GM23338 (cell line): ENCODE data around the gene VOPP1. TPM values are rescaled to one million over a fixed set of nuclear protein-coding genes. Genes with fewer than 3 reads are reported as not detected.
"Not testable (repeated sequence)": the region's sequence is repeated elsewhere in the genome, so short reads cannot be mapped to it uniquely, and the experiment has no call there.

Experiments
- ATAC-seq: fragments of 200-7000 bp; cut with Tn5 transposase; 3 replicates; pipeline ENCODE4 v1.9.1; 2020
- DNase-seq: peaks from one replicate; pipeline ENCODE4 v3.0.0-alpha.2; 2015; ENCODE audit warnings: low spot score
- H2AFZ ChIP-seq: fragments of 200-600 bp; sonication (generic); 2 replicates; pipeline ENCODE4 v1.8.0; 2016; ENCODE audit warnings: antibody characterized with exemption, mild to moderate bottlenecking, moderate library complexity
- H3F3A ChIP-seq: fragments of 200-600 bp; sonication (generic); replicated peaks from 2 replicates; pipeline ENCODE4 v1.8.0; 2017; ENCODE audit warnings: antibody characterized with exemption, mixed run types, low read depth
- H3K27ac ChIP-seq: fragments of 200-600 bp; sonication (generic); 2 replicates; pipeline ENCODE4 v1.6.1; 2016; ENCODE audit warnings: low read depth
- H3K27me3 ChIP-seq: fragments of 200-600 bp; sonication (generic); 2 replicates; pipeline ENCODE4 v1.8.0; 2016; ENCODE audit warnings: mild to moderate bottlenecking, mixed run types, moderate library complexity; ENCODE audit not compliant: insufficient read depth
- H3K36me3 ChIP-seq: fragments of 200-600 bp; sonication (generic); 2 replicates; pipeline ENCODE4 v1.8.0; 2016; ENCODE audit warnings: mild to moderate bottlenecking; ENCODE audit not compliant: insufficient read depth
- H3K4me1 ChIP-seq: fragments of 200-600 bp; sonication (generic); 2 replicates; pipeline ENCODE4 v1.8.0; 2016; ENCODE audit warnings: mild to moderate bottlenecking, moderate library complexity; ENCODE audit not compliant: insufficient read depth
- H3K4me2 ChIP-seq: fragments of 200-600 bp; sonication (generic); 2 replicates; pipeline ENCODE4 v1.7.1; 2017; ENCODE audit warnings: mixed run types
- H3K4me3 ChIP-seq: fragments of 200-600 bp; sonication (generic); 2 replicates; pipeline ENCODE4 v1.6.1; 2016; ENCODE audit warnings: mixed run types
- H3K79me2 ChIP-seq: fragments of 200-600 bp; sonication (generic); replicated peaks from 2 replicates; pipeline ENCODE4 v1.8.0; 2017; ENCODE audit warnings: mild to moderate bottlenecking; ENCODE audit not compliant: insufficient read depth
- H3K9me2 ChIP-seq: fragments of 200-600 bp; sonication (generic); 2 replicates; pipeline ENCODE4 v1.8.0; 2017; ENCODE audit not compliant: insufficient read depth
- H4K20me1 ChIP-seq: fragments of 200-600 bp; sonication (generic); replicated peaks from 2 replicates; pipeline ENCODE4 v1.8.0; 2017; ENCODE audit warnings: mild to moderate bottlenecking; ENCODE audit not compliant: insufficient read depth
- H3K27ac Mint-ChIP-seq: 2 replicates; pipeline ENCODE4 v1.8.0; 2020; ENCODE audit warnings: inconsistent platforms, mild to moderate bottlenecking, moderate library complexity, mixed read lengths
- H3K27me3 Mint-ChIP-seq: 3 replicates; pipeline ENCODE4 v1.8.0; 2022; ENCODE audit warnings: low read depth, mild to moderate bottlenecking, moderate library complexity, mixed read lengths, inconsistent platforms; ENCODE audit not compliant: insufficient read depth, poor library complexity
- H3K36me3 Mint-ChIP-seq: 3 replicates; pipeline ENCODE4 v1.8.0; 2021; ENCODE audit warnings: low read depth, mild to moderate bottlenecking, inconsistent platforms, moderate library complexity, mixed read lengths
- H3K4me1 Mint-ChIP-seq: 3 replicates; pipeline ENCODE4 v1.8.0; 2020; ENCODE audit warnings: mild to moderate bottlenecking, inconsistent platforms, mixed read lengths
- H3K4me3 Mint-ChIP-seq: 3 replicates; pipeline ENCODE4 v1.8.0; 2021; ENCODE audit warnings: moderate library complexity, mild to moderate bottlenecking, inconsistent platforms, mixed read lengths
- H3K9me3 Mint-ChIP-seq: 3 replicates; pipeline ENCODE4 v1.8.0; 2020; ENCODE audit warnings: moderate library complexity, mild to moderate bottlenecking, inconsistent platforms, mixed read lengths
- ETS1 ChIP-seq: IDR thresholded peaks from 2 replicates; pipeline ENCODE4 v1.6.1; 2016; ENCODE audit warnings: antibody characterized with exemption
- EZH2 ChIP-seq: fragments of 200-600 bp; sonication (generic); IDR thresholded peaks from one replicate; pipeline ENCODE4 v1.8.0; 2017; ENCODE audit warnings: antibody characterized with exemption, mild to moderate bottlenecking, low read depth; ENCODE audit not compliant: unreplicated experiment
- NANOG ChIP-seq: IDR thresholded peaks from 2 replicates; pipeline ENCODE4 v1.6.1; 2016; ENCODE audit warnings: antibody characterized with exemption, borderline replicate concordance
- POLR2AphosphoS5 ChIP-seq: IDR thresholded peaks from 2 replicates; pipeline ENCODE4 v1.6.1; 2016; ENCODE audit warnings: antibody characterized with exemption, low read depth
- REST ChIP-seq: IDR thresholded peaks from one replicate; pipeline ENCODE4 v1.6.1; 2018; ENCODE audit warnings: antibody characterized with exemption; ENCODE audit not compliant: unreplicated experiment
- ZNF114 ChIP-seq: fragments of 250-450 bp; sonication (Bioruptor Pico); IDR thresholded peaks from 2 replicates; pipeline ENCODE4 v1.5.0; 2020; ENCODE audit warnings: mild to moderate bottlenecking, moderate library complexity
- polyA plus RNA-seq: library from polyadenylated mRNA; unstranded; fragments of >200 nt; fragmentation: Nextera tagmentation; extraction: Ambion mirVana; gene quantifications from 2 replicates; pipeline ENCODE4 v1.2.1, GENCODE V29; 2016
- total RNA-seq: library from RNA; depleted of rRNA; stranded (reverse); fragments of >200 nt; shearing (Covaris generic); gene quantifications from 2 replicates; pipeline ENCODE4 v1.2.3, GENCODE V29; 2014

The VOPP1 gene
- total and polyA plus RNA-seq, 2 experiments from 2014 or later: 28.2 to 73.7 TPM

GRCh38 chr7:55587687-55588378, 15.5 kb upstream of the VOPP1 start (continued):
- TF ChIP-seq POLR2AphosphoS5 (no peak), ETS1 (no peak), REST (no peak), EZH2 (no peak)

DNA sequence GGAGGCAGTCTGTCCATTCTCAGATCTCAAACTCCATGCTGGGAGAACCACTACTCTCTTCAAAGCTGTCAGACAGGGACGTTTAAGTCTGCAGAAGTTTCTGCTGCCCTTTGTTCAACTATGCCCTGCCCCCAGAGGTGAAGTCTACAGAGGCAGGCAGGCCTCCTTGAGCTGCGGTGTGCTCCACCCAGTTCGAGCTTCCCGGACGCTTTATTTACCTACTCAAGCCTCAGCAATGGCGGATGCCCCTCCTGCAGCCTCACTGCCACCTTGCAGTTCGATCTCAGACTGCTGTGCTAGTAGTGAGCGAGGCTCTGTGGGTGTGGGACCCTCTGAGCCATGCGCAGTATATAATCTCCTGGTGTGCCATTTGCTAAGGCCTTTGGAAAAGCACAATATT, 10.4 kb upstream of the VOPP1 start:
- DNase-seq, H3K27me3 ChIP-seq, ATAC-seq, H3K4me3 Mint-ChIP-seq, H3K36me3 Mint-ChIP-seq, H3K4me1 Mint-ChIP-seq, H3K27me3 Mint-ChIP-seq, H3K4me3 ChIP-seq, H3K27ac ChIP-seq, H2AFZ ChIP-seq, H3K4me1 ChIP-seq, H4K20me1 ChIP-seq, H3K36me3 ChIP-seq, H3K79me2 ChIP-seq, H3K9me2 ChIP-seq, H3K4me2 ChIP-seq, H3K27ac Mint-ChIP-seq, H3F3A ChIP-seq: not testable (repeated sequence)
- H3K9me3 Mint-ChIP-seq: peaks cover 16% of the 10 kb centered on the region

- TF ChIP-seq ZNF114 (no peak), NANOG (no peak)
- Mint-ChIP-seq H3K9me3 (no peaks in the 10 kb centered on the region), H3K4me1 (peaks cover 17% of the 10 kb centered on the region), H3K36me3 (peaks cover 3% of the 10 kb centered on the region; the same call in 1 of the 3 replicates), H3K27ac (no peak overlapping the region), H3K4me3 (no peak overlapping the region), H3K27me3 (peaks cover 14% of the 10 kb centered on the region)
- no peak overlapping the region for H3K4me2 ChIP-seq
- H3K27me3 ChIP-seq: peaks cover 21% of the 10 kb centered on the region
- no peak overlapping the region for H2AFZ ChIP-seq
- 0 out of 2 replicates have a peak, but pooled peaks cover 2% of the 10 kb centered on the region for H3K9me2 ChIP-seq
- no peak for ATAC-seq
- no peaks in the 10 kb centered on the region; the same call in 1 of the 2 replicates for H4K20me1 ChIP-seq
- no peak overlapping the region for H3K27ac ChIP-seq
- peaks cover 2% of the 10 kb centered on the region; the same call in 1 of the 2 replicates for H3K79me2 ChIP-seq
- H3K4me3 ChIP-seq: no peak overlapping the region
- DNase-seq: no peak
- H3K4me1 ChIP-seq: peaks cover 15% of the 10 kb centered on the region
- H3F3A ChIP-seq: peaks cover 4% of the 10 kb centered on the region
- H3K36me3 ChIP-seq: no peaks in the 10 kb centered on the region
These were observed 4.5 kb upstream of the VOPP1 start for GRCh38 chr7:55576753-55577152.
